Measurements from ENCODE around the gene SYNE3. TPM values are rescaled to one million over a fixed set of nuclear protein-coding genes. Genes with fewer than 3 reads are reported as not detected.

The SYNE3 gene
- total RNA-seq, 1 experiment from 2014 or later: 6.2 TPM

- BruUV-seq (replicated peaks): no TSS peak
- DNase-seq (ENCODE audit: low read depth, low spot score): no peak
- Histone ChIP-seq H3K36me3 (ENCODE audit: control insufficient read depth, insufficient read depth, low read length) (no peaks in the 10 kb centered on the region), H3K9me3 (ENCODE audit: control insufficient read depth, insufficient read depth, low read depth, low read length) (no peaks in the 10 kb centered on the region), H3K4me3 (ENCODE audit: low read depth in 2 of 2, low read length in 2 of 2) (no peak overlapping the region), H3K27me3 (ENCODE audit: control insufficient read depth, insufficient read depth, low read length) (no peaks in the 10 kb centered on the region), H3K27ac (ENCODE audit: low read length) (no peak overlapping the region), H3K4me1 (ENCODE audit: control insufficient read depth, insufficient read depth, low read length) (peaks cover 13% of the 10 kb centered on the region)
- in situ Hi-C loops (cut with HindIII; ENCODE audit: low pct_unique_long_range_greater_than_20kb, low sequenced_read_pairs): no loop called here
- CTCF ChIA-PET: no interaction called here
- no peak for ATAC-seq
- POLR2A ChIA-PET: no interaction called here
- TF ChIP-seq SIN3A (IDR thresholded peaks at IDR 0.05; ENCODE audit: borderline replicate concordance, insufficient read depth, low read depth, low read length) (no peak), POLR2AphosphoS5 (IDR thresholded peaks at IDR 0.05; ENCODE audit: low read depth, low read length) (no peak), REST (IDR thresholded peaks at IDR 0.05; ENCODE audit: insufficient read depth in 1 of 2, low read depth in 2 of 2, low read length in 1 of 2) (no peak), TCF7L2 (IDR thresholded peaks at IDR 0.05; ENCODE audit: low read depth, low read length) (no peak), CTCF (IDR thresholded peaks at IDR 0.05) (no peak)
- intact Hi-C loops (cut with micrococcal nuclease; ENCODE audit: unreplicated experiment): no loop called here
Measured at GRCh38 chr14:95487669-95488084, 28.8 kb downstream of the SYNE3 start.

GRCh38 chr14:95486875-95487668 lies 29.4 kb downstream of the SYNE3 start:
- H3K9me3 ChIP-seq (ENCODE audit: control insufficient read depth, insufficient read depth, low read depth, low read length): no peaks in the 10 kb centered on the region
- H3K27me3 ChIP-seq (ENCODE audit: control insufficient read depth, insufficient read depth, low read length): no peaks in the 10 kb centered on the region
- H3K36me3 ChIP-seq (ENCODE audit: control insufficient read depth, insufficient read depth, low read length): no peaks in the 10 kb centered on the region
- H3K4me3 ChIP-seq (ENCODE audit: low read depth in 2 of 2, low read length in 2 of 2): no peak overlapping the region
- H3K4me1 ChIP-seq (ENCODE audit: control insufficient read depth, insufficient read depth, low read length): peaks cover 14% of the 10 kb centered on the region
- ChIA-PET CTCF (no interaction called here), POLR2A (no interaction called here)
- no peak overlapping the region for H3K27ac ChIP-seq (ENCODE audit: low read length)
- DNase-seq (ENCODE audit: low read depth, low spot score) (no peak), ATAC-seq (no peak)
- intact Hi-C loops (cut with micrococcal nuclease; ENCODE audit: unreplicated experiment): no loop called here
- no TSS peak for BruUV-seq (replicated peaks)
- in situ Hi-C loops (cut with HindIII; ENCODE audit: low pct_unique_long_range_greater_than_20kb, low sequenced_read_pairs): no loop called here
- TF ChIP-seq TCF7L2 (IDR thresholded peaks at IDR 0.05; ENCODE audit: low read depth, low read length) (no peak), POLR2AphosphoS5 (IDR thresholded peaks at IDR 0.05; ENCODE audit: low read depth, low read length) (no peak), REST (IDR thresholded peaks at IDR 0.05; ENCODE audit: insufficient read depth in 1 of 2, low read depth in 2 of 2, low read length in 1 of 2) (no peak), CTCF (IDR thresholded peaks at IDR 0.05) (no peak), SIN3A (IDR thresholded peaks at IDR 0.05; ENCODE audit: borderline replicate concordance, insufficient read depth, low read depth, low read length) (no peak)
